SK-N-SH treated with all-trans-retinoic acid at 6 μM for 48 hours (cell line): ENCODE results near the gene H19.

Experiments
- ATAC-seq: fragments of 200-7000 bp; cut with Tn5 transposase; 3 replicates; pipeline ENCODE4 v1.9.1; 2020; ENCODE audit warnings: mild to moderate bottlenecking, moderate library complexity
- ARNTL ChIP-seq: fragments of 450-650 bp; formaldehyde crosslinking; IDR thresholded peaks from 2 replicates; pipeline ENCODE4 v1.5.0; 2020; ENCODE audit warnings: low read depth, mild to moderate bottlenecking, moderate library complexity, borderline replicate concordance
- BACH2 ChIP-seq: fragments of 250-450 bp; sonication (Bioruptor Pico); IDR thresholded peaks from 2 replicates; pipeline ENCODE4 v1.9.0; 2021; ENCODE audit warnings: mild to moderate bottlenecking, borderline replicate concordance
- CREB5 ChIP-seq: fragments of 250-450 bp; sonication (Bioruptor Pico); IDR thresholded peaks from 2 replicates; pipeline ENCODE4 v1.5.1; 2020; ENCODE audit warnings: low read depth, mild to moderate bottlenecking, moderate library complexity
- CSDC2 ChIP-seq: fragments of 250-450 bp; sonication (Bioruptor Pico); IDR thresholded peaks from 2 replicates; pipeline ENCODE4 v1.5.0; 2020; ENCODE audit warnings: mild to moderate bottlenecking, moderate library complexity
- CSRNP3 ChIP-seq: fragments of 250-450 bp; sonication (Bioruptor Pico); IDR thresholded peaks from 2 replicates; pipeline ENCODE4 v1.5.1; 2021; ENCODE audit warnings: mild to moderate bottlenecking, moderate library complexity
- ESRRG ChIP-seq: fragments of 250-450 bp; sonication (Bioruptor Pico); IDR thresholded peaks from 2 replicates; pipeline ENCODE4 v1.6.1; 2021; ENCODE audit warnings: mild to moderate bottlenecking
- GLIS3 ChIP-seq: fragments of 250-450 bp; sonication (Bioruptor Pico); IDR thresholded peaks from 2 replicates; pipeline ENCODE4 v1.5.0; 2020; ENCODE audit warnings: mild to moderate bottlenecking, moderate library complexity
- ISL1 ChIP-seq: fragments of 250-450 bp; sonication (Bioruptor Pico); IDR thresholded peaks from 2 replicates; pipeline ENCODE4 v2.1.2; 2022; ENCODE audit warnings: mild to moderate bottlenecking, moderate library complexity
- OSR1 ChIP-seq: fragments of 250-450 bp; sonication (Bioruptor Pico); IDR thresholded peaks from 2 replicates; pipeline ENCODE4 v1.8.0; 2022; ENCODE audit warnings: moderate library complexity, mild to moderate bottlenecking, inconsistent platforms
- PATZ1 ChIP-seq: fragments of 250-450 bp; sonication (Bioruptor Pico); IDR thresholded peaks from 2 replicates; pipeline ENCODE4 v1.8.0; 2020; ENCODE audit warnings: mild to moderate bottlenecking, moderate library complexity, borderline replicate concordance
- POU6F1 ChIP-seq: fragments of 250-450 bp; sonication (Bioruptor Pico); IDR thresholded peaks from 2 replicates; pipeline ENCODE4 v1.8.0; 2021; ENCODE audit warnings: low read depth, mild to moderate bottlenecking, moderate library complexity, borderline replicate concordance
- PPARA ChIP-seq: fragments of 250-450 bp; sonication (Bioruptor Pico); IDR thresholded peaks from 2 replicates; pipeline ENCODE4 v1.5.0; 2020; ENCODE audit warnings: mild to moderate bottlenecking, borderline replicate concordance
- RARB ChIP-seq: fragments of 250-450 bp; sonication (Bioruptor Pico); IDR thresholded peaks from 2 replicates; pipeline ENCODE4 v1.8.0; 2021; ENCODE audit warnings: mild to moderate bottlenecking, moderate library complexity
- SNAI2 ChIP-seq: fragments of 250-450 bp; sonication (Bioruptor Pico); IDR thresholded peaks from 2 replicates; pipeline ENCODE4 v1.5.0; 2020; ENCODE audit warnings: mild to moderate bottlenecking, moderate library complexity
- TCF4 ChIP-seq: fragments of 250-450 bp; sonication (Bioruptor Pico); IDR thresholded peaks from 2 replicates; pipeline ENCODE4 v1.8.0; 2021; ENCODE audit warnings: mild to moderate bottlenecking, moderate library complexity, borderline replicate concordance
- TOX ChIP-seq: fragments of 250-450 bp; sonication (Bioruptor Pico); IDR thresholded peaks from 2 replicates; pipeline ENCODE4 v1.8.0; 2021; ENCODE audit warnings: mild to moderate bottlenecking, moderate library complexity, borderline replicate concordance
- TSHZ2 ChIP-seq: fragments of 250-450 bp; sonication (Bioruptor Pico); IDR thresholded peaks from 2 replicates; pipeline ENCODE4 v1.5.0; 2020; ENCODE audit warnings: mild to moderate bottlenecking, moderate library complexity
- ZC3H10 ChIP-seq: fragments of 250-450 bp; sonication (Bioruptor Pico); IDR thresholded peaks from 2 replicates; pipeline ENCODE4 v1.5.1; 2021; ENCODE audit warnings: mild to moderate bottlenecking, moderate library complexity
- ZFP30 ChIP-seq: fragments of 450-650 bp; formaldehyde crosslinking; IDR thresholded peaks from 2 replicates; pipeline ENCODE4 v1.5.0; 2022; ENCODE audit warnings: mild to moderate bottlenecking, moderate library complexity
- ZNF565 ChIP-seq: fragments of 450-650 bp; formaldehyde crosslinking; conservative IDR thresholded peaks from 2 replicates; pipeline ENCODE4 v1.5.0; 2020; ENCODE audit warnings: low read depth, mild to moderate bottlenecking, moderate library complexity
- ZNF70 ChIP-seq: fragments of 450-650 bp; formaldehyde crosslinking; IDR thresholded peaks from 2 replicates; pipeline ENCODE4 v1.5.0; 2020; ENCODE audit warnings: mild to moderate bottlenecking, moderate library complexity
- ZNF8 ChIP-seq: fragments of 450-650 bp; formaldehyde crosslinking; IDR thresholded peaks from 2 replicates; pipeline ENCODE4 v1.5.0; 2020; ENCODE audit warnings: mild to moderate bottlenecking, moderate library complexity

H19 gene

GRCh38 chr11:1964348-1964747 lies 33.3 kb downstream of the H19 start:
- ATAC-seq: no peak
- TF ChIP-seq CSRNP3 (CRISPR knock-in tag) (no peak), ESRRG (CRISPR knock-in tag) (no peak), ZNF8 (CRISPR knock-in tag) (no peak), GLIS3 (CRISPR knock-in tag) (no peak), POU6F1 (no peak), SNAI2 (CRISPR knock-in tag) (no peak), TCF4 (CRISPR knock-in tag) (no peak), OSR1 (CRISPR knock-in tag) (no peak), TOX (CRISPR knock-in tag) (no peak), ISL1 (CRISPR knock-in tag) (no peak), CSDC2 (CRISPR knock-in tag) (no peak), ZC3H10 (CRISPR knock-in tag) (no peak), RARB (no peak), ZNF70 (CRISPR knock-in tag) (no peak), ZFP30 (no peak), TSHZ2 (no peak), BACH2 (CRISPR knock-in tag) (no peak), PATZ1 (no peak), CREB5 (CRISPR knock-in tag) (no peak), PPARA (CRISPR knock-in tag) (no peak)

GRCh38 chr11:1963864-1964263 lies 33.8 kb downstream of the H19 start:
- TF ChIP-seq RARB: no peak
- no peak for TF ChIP-seq ISL1 (CRISPR knock-in tag)
- TF ChIP-seq ARNTL (CRISPR knock-in tag): no peak
- no peak for TF ChIP-seq ESRRG (CRISPR knock-in tag)
- TF ChIP-seq ZNF8 (CRISPR knock-in tag): no peak
- no peak for TF ChIP-seq TOX (CRISPR knock-in tag)
- no peak for TF ChIP-seq CREB5 (CRISPR knock-in tag)
- TF ChIP-seq CSDC2 (CRISPR knock-in tag): no peak
- no peak for TF ChIP-seq POU6F1
- TF ChIP-seq TCF4 (CRISPR knock-in tag): no peak
- TF ChIP-seq ZNF565 (CRISPR knock-in tag): no peak
- TF ChIP-seq PATZ1: no peak
- TF ChIP-seq SNAI2 (CRISPR knock-in tag): no peak
- TF ChIP-seq, all 23 proteins: peak for 0
- no peak for ATAC-seq
